ENCODE results near the gene TOM1L2.

TOM1L2 gene

DNA sequence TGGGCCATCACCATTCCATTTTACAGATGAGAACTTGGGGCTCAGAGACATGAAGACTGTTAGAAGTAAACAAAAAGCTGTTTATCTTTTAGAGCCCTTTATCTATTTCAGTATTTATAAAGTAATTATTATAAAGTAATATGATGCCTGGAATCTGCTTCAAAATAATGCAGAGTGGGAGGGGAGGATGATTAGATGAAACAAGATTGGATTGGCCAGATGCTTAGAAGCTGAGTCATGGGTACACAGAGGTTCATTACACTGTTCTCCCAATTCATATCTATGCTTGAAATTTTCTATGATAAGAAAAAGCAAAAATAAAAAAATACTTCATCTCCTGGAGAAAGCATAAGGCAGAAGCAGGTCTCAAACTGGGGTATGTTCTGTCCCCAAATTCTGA lies 29.4 kb downstream of the TOM1L2 start:
- no peak for DNase-seq

GRCh38 chr17:17941015-17941414 lies 31.2 kb downstream of the TOM1L2 start:
- no peak for DNase-seq

DNA sequence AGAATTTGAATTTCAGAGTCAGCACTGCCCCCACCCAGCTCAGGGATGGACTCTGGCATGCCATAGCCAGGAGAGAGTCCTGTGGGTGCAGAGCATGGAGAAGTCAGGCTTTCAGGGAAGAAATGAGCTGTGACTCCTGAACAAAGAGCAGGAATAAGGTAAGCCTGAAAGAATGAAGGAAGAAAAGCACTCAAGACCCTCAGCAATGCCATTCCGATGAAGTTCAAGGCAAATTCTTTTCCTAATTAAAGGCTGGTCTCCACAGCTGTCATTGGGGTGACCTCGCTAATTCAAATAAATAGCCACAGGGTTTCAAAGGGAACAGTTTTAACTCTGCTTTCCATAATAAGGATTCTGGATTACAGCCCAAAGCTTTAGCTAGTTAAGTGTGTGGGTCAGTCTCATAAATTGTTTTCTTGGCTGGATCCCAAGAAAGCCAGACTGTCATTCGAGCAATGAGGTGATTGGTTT lies 31.7 kb downstream of the TOM1L2 start:
- no peak for DNase-seq

DNA sequence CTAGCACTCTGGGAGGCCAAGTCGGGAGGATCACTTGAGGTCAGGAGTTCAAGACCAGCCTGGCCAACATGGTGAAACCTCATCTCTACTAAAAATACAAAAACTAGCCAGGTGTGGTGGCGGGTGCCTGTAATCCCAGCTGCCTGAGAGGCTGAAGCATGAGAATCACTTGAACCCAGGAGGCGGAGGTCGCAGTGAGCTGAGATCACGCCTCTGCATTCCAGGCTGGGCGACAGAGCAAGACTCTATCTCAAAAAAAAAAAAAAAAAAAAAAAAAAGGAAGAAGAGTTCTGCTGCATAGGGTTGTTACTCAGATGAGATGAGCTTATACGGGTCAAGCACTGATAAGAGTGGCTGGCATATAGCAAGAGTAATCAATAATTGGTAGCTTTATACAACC lies 32.3 kb downstream of the TOM1L2 start:
- peak in 1 of 4 experiments; percentile 28 for DNase-seq

DNA sequence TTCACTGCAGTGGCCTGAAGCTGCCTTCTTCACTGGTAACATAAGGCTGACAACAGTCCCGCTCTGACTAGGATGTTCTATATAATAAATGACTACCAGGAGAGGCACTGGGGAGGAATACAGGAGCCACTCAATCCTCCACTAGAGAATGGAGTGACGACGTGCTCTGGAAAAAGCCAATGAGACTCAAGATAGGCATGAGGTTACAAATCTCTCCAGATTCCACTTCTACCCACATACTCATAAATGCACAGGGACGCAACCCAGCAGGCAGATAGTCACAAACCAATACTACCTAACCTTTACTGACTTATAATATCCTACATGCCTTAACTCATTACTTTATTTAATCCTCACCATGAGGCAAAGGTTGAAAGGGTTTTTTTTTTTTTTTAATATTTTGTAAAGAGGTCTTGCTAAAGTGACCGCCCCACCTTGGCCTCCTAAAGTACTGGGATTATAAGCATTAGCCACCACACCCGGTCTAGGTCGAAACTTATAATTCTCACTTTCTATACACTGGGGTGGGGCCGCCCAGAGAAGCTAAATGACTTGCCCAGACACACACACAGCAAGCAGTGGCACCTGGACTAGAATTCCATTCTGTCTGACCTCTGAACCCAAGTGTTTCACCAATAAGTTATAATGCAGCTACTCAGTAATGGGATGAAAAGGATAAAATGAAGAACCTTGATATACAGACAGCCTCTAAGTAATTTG lies 33.7 kb downstream of the TOM1L2 start:
- no peak for DNase-seq

DNA sequence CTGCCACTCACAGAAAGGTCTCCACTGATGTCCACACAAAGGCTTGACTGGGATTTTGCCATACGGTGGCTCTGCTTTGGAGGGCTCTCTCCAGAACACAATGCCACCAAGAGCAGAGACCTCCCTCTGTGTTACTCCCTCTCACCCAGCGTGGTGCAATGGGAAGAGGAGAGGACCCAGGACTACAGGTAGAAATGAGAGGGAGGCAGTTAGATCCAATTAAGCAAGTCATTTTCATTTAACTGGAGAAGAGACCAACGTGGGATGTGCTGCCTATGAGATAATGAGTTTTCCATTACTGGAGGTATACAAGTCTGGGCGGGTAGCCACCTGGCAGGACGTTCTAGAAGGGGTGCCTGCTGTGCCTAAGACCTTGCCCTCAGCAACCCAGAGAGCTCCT lies 34.2 kb downstream of the TOM1L2 start:
- DNase-seq: no peak

DNA sequence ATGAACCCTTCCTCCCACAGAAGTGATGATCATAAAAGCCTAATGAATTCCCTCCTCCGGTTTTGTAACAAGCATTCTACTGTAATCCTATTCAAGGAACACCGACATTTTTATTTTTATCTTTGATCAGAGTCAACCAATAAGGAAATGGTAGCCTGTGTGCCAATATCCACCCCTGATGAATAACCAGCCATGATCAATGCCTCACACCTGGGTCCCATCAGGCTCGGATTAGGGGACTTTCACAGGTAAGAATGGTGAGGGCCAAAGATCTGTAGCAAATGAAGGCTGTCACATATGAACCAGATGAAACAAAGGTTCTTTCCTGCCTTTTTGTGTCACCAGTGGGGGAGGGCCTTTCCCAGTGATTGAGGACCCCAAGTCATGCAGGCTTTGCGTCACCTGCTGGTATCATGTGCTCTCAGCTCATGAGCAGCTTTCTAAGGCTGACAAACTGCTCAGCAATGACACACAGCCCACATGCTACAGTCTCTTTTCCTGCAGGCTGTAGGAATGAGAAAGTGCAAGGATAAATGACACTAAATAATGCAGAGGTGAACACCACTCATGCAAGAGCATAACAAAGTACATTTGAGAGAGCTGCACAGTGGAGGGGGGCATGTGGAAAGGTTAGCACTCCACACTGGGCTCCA lies 34.9 kb downstream of the TOM1L2 start:
- DNase-seq: peak; percentile 35 to 66 (median 60)

GRCh38 chr17:17935321-17936271 lies 36.6 kb downstream of the TOM1L2 start:
- peak; percentile 80 to 93 (median 89) for DNase-seq

- DNase-seq: peak; percentile 57 to 71 (median 64)
Measured at GRCh38 chr17:17934806-17935205, 37.4 kb downstream of the TOM1L2 start.

DNA sequence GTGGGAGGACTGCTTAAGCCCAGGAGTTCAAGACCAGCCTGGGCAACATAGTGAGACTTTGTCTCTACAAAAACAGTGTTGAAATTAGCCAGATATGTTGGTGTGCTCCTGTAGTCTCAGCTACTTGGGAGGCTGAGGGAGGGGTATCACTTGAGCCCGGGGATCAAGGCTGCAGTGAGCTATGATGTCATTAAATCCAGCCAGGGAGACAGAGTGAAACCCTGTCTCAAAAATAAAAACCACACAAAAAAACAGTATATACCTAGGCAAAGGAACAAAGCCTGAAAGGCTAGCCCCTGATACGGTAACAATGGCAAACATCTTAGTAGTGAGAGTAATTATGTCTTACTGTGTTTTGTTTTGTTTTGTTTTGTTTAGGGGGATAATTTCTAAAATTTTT lies 38.0 kb downstream of the TOM1L2 start:
- no peak for DNase-seq

DNA sequence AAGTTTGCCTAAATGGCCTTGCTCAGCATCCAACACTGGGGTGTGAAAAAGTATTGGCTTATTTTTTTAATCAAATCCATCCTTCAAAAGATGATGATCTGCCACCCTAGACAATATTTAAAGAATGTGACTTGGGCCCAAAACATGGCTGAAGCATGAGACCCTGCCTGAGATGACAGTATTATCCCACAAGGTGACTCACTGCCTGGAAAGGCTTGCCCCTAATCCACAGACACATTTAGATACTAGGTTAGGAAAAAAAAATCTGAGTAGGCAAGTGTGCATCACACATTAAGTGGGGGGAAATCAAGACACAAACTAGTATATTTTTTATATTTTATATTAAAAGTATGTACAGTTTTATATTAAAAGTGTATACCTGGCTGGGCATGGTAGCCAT lies 38.4 kb downstream of the TOM1L2 start:
- DNase-seq: no peak

DNA sequence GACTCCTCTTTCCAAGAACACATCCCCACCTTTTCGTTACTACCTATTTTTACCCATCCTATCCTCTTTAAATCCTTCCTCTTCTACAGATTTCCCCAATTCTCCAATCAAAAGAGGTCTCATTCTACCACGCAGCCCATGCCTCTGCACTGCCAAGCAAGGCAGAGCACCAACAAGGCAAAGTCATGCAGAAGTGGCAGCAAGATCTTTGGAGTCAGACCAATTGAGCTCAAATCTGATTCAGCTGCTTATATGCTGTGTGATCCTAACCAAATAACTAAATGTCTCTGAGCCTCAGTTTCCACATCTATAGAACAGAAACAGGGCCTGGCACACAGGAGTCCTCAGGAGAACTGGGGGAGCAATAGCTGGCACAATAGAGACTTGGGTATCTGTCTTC lies 41.0 kb downstream of the TOM1L2 start:
- DNase-seq: peak in 3 of 4 experiments; percentile 21 to 41 (median 40)

- no peak for DNase-seq
Measured at GRCh38 chr17:17930674-17931073, 41.5 kb downstream of the TOM1L2 start.

GRCh38 chr17:17929655-17930380 lies 42.4 kb downstream of the TOM1L2 start:
- DNase-seq: no peak

DNA sequence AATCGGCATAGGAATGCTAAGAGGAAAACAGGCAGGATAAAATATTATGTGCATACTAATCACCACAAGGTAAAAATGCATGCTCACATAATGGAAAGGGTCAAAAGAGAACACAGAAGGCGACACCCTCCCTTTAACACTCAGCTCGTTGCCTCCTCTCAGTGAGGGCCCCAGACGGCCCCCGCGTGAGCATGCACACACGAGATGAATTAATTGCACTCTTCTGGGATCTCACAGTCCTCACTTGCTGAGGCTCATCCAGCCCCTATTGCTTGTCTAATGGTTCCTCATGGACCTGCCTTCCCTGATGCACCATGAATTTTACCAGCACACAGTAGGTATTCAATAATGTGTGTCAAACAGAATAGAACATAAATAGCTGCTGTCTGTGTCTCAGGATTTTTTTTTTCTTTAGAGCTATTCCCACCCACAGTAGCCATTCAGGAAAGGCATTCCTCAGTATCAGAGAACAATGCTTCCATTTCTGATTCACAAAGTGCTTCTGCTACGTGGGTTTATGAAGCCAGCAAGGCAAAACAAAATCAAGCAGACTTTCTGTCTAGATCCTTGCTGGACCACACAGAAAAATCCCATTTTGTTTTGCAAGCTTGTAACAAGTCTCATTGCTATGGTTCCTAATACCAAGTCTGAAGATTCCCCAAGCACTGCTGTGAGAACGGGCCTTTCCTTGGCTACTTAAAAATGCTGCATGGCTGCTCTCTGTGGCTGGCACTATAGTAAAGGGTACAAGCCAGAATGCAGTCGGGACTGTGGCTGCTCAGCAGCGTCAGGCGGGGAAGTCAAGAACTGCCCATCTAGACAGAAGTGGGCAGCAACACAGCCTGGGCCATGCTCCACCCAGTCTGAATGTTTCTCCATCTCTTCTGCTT lies 43.6 kb downstream of the TOM1L2 start:
- DNase-seq: peak in 2 of 4 experiments; percentile 15 to 23

- no peak for DNase-seq
Measured at GRCh38 chr17:17926840-17927449, 45.3 kb downstream of the TOM1L2 start.

DNA sequence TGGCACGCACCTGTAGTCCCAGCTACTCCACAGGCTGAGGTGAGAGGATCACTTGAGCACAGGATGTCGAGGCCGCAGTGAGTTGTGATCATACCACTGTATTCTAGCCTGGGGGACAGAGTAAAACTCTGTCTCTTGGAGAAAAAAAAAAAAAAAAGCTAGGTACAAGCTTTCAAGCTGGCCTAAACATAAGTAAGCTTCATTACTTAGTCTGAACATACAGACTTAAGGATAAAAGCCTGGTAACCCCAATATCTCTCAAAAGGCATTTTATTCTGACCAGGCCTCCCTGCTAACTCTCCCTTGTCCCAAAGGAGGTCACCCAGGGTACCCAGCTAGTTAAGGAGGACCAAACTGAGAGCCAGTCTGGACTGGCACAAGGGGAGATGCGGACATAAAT lies 46.2 kb downstream of the TOM1L2 start:
- DNase-seq: no peak

DNA sequence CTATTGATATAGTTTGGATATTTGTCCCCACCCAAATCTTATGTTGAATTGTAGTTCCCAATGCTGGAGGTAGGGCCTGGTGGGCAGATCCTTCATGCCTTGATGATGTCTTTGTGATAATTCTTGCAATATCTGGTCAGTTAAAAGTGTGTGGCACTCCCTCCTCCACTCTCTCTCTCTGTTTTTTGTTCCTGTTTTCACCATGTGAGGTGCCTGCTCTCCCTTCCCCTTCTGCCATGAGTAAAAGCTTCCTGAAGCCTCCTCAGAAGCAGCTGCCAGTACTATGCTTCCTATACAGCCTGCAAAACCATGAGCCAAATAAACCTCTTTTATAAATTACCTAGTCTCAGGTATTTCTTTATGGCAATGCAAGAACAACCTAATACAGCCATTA lies 47.3 kb downstream of the TOM1L2 start:
- DNase-seq: peak in 3 of 4 experiments; percentile 43 to 55 (median 53)

GRCh38 chr17:17924131-17924856 lies 47.9 kb downstream of the TOM1L2 start:
- DNase-seq: no peak

DNA sequence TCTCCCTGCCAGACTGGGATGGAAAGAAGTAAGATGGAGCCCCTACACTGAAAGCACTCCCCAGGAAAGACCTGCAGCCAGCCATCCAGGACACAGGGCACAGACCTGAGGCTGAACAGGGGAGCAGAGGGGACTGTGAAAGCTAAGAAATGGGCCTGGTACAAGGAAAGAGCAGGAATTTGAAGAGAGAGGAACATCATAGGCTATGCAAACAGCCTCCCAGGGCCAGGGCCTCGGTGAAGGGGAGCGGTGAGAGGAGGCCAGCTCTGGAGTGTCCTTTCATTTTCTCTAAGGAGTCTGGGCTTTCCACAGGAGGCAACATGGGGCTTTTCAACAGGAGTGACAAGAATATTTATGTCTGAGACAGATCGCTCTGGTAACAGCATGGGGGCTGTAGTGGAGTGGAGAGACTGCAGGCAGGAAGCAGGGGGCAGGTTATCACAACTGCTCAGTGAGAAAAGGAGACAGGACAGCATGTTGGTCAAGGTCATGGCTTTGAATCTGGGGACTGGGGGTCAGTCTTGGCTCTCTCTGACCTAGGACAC lies 50.1 kb downstream of the TOM1L2 start:
- DNase-seq: no peak
